A204.1 (cell line): ENCODE data around the gene TMEM255B.
"Not testable (repeated sequence)": the region's sequence is repeated elsewhere in the genome, so short reads cannot be mapped to it uniquely, and the experiment has no call there.

Source experiments
- FAIRE-seq: peaks from 2 replicates; lab custom pipeline; 2012; peaks lifted over from hg19 to GRCh38; lab: Jason Lieb, UNC

Gene TMEM255B

GRCh38 chr13:113734826-113735125 lies 24.2 kb upstream of the TMEM255B start:
- no peak for FAIRE-seq

- no peak for FAIRE-seq
Observed at GRCh38 chr13:113735194-113735593, 23.8 kb upstream of the TMEM255B start.

GRCh38 chr13:113735750-113736149 lies 23.3 kb upstream of the TMEM255B start:
- no peak for FAIRE-seq

GRCh38 chr13:113736258-113736731 lies 22.7 kb upstream of the TMEM255B start:
- no peak for FAIRE-seq

- no peak for FAIRE-seq
Observed at GRCh38 chr13:113737803-113738202, 21.2 kb upstream of the TMEM255B start.

GRCh38 chr13:113739527-113740285 lies 19.3 kb upstream of the TMEM255B start:
- FAIRE-seq, result no peak

GRCh38 chr13:113740286-113740556 lies 18.8 kb upstream of the TMEM255B start:
- FAIRE-seq, result no peak

GRCh38 chr13:113740661-113741060 lies 18.4 kb upstream of the TMEM255B start:
- no peak for FAIRE-seq

GRCh38 chr13:113741191-113741668 lies 17.8 kb upstream of the TMEM255B start:
- FAIRE-seq, result no peak

- no peak for FAIRE-seq
Observed at GRCh38 chr13:113742000-113742441, 17.0 kb upstream of the TMEM255B start.

GRCh38 chr13:113742445-113743120 lies 16.4 kb upstream of the TMEM255B start:
- FAIRE-seq, result no peak

- no peak for FAIRE-seq
Observed at GRCh38 chr13:113743366-113744195, 15.4 kb upstream of the TMEM255B start.

- FAIRE-seq, result no peak
Observed at GRCh38 chr13:113744197-113745000, 14.6 kb upstream of the TMEM255B start.

- no peak for FAIRE-seq
Observed at GRCh38 chr13:113745059-113745458, 14.0 kb upstream of the TMEM255B start.

- not testable (repeated sequence) for FAIRE-seq
Observed at GRCh38 chr13:113745500-113746142, 13.4 kb upstream of the TMEM255B start.

GRCh38 chr13:113746143-113746525 lies 12.9 kb upstream of the TMEM255B start:
- no peak for FAIRE-seq

- FAIRE-seq, result no peak
Observed at GRCh38 chr13:113746671-113747070, 12.4 kb upstream of the TMEM255B start.

- no peak for FAIRE-seq
Observed at GRCh38 chr13:113747291-113747833, 11.7 kb upstream of the TMEM255B start.

- no peak for FAIRE-seq
Observed at GRCh38 chr13:113748101-113748861, 10.7 kb upstream of the TMEM255B start.

GRCh38 chr13:113748862-113749451 lies 10.1 kb upstream of the TMEM255B start:
- FAIRE-seq, result no peak
